HL-60/S4 treated with retinoic acid at 250 ng/mL for 4 days and 3 days (cell line): ENCODE measurements around the gene POU4F2.
"Not testable (repeated sequence)": the region's sequence is repeated elsewhere in the genome, so short reads cannot be mapped to it uniquely, and the experiment has no call there.

ENCODE experiments used
- in situ Hi-C: fragments of 300-500 bp; cut with MboI; formaldehyde crosslinking; loops from 2 replicates; pipeline ENCODE4 v1.7.0; 2022; ENCODE audit warnings: low sequenced_read_pairs

POU4F2 gene

DNA sequence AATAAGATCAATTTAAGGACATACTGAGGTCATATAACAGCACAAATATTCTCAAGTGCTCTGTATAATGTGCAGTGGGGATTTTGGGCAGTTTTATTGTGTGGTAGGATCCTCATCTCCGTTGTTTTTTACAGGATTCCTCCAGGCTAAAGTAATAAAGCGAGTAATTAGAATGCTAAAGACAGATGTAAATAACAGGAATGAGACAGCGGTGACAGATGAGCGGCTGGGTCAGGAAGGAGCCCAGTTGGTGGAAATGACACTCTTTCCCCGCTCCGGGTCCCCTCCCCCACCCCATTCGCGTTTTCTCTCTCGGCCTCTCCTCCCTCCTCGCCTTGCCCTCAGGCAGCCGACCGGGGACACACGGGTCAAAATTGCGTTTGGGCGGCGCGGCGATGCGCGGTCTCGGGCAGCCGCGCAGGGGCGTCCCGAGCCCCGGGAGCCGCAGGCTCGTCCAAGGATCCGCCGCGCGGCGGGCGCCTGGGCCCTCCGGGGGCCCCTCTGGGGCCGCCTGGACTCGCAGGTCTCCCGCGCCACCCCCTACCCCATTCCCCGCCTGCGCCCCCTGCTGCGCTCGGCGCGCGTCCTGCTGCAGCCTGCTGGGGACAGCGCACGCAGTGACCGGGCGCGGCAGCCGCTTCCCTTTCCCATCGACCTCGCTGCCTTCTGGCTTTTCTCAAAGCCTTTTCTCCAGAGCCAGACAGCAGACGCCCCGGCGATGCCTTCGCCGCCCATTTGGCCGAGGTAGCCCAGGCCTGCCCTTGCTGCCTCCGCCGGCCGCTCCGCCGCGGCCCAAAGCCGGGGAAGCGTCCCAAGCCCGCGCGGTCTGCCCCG lies 16.2 kb downstream of the POU4F2 start:
- in situ Hi-C loops: no loop called here

DNA sequence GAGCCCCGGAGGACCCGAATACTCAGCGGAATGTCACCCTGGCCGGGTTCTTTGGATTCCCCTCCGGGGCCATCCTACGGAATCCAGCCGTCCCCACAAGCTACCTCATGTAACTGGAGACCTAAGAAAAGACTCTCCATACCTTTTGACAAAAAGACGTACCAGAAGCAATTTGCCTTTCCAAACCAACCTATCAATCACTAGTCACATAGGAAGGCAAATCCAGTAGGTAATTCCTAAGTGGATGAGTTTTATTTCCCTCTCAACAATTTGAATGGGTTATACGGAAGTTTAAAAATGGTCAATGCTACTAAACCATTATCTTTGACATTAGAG lies 16.8 kb downstream of the POU4F2 start:
- in situ Hi-C loops: no loop called here

DNA sequence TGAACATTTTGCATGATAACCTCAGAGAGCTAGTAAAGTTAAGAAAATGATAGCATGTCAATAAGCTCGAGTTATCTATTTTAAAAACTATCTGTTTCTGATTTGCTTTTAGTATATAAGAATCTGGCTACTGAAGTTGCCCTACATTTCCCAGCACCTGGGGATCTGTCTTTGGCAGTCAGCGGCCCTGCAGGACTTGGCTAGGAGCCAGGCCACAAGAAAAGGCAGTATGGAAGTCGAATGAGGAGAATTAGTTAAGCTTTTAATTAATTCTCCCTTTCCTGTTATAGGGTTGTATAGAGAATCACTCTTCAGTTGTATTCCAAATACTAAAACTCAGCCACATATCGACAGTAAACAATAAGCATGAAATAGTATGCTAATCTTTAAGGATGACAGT lies 22.7 kb downstream of the POU4F2 start:
- in situ Hi-C loops: no loop called here

DNA sequence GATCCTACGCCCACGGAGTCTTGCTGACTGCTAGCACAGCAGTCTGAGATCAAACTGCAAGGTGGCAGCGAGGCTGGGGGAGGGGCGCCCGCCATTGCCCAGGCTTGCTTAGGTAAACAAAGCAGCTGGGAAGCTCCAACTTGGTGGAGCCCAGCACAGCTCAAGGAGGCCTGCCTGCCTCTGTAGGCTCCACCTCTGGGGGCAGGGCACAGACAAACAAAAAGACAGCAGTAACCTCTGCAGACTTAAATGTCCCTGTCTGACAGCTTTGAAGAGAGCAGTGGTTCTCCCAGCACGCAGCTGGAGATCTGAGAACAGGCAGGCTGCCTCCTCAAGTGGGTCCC lies 25.2 kb downstream of the POU4F2 start:
- in situ Hi-C loops: not testable (repeated sequence)

DNA sequence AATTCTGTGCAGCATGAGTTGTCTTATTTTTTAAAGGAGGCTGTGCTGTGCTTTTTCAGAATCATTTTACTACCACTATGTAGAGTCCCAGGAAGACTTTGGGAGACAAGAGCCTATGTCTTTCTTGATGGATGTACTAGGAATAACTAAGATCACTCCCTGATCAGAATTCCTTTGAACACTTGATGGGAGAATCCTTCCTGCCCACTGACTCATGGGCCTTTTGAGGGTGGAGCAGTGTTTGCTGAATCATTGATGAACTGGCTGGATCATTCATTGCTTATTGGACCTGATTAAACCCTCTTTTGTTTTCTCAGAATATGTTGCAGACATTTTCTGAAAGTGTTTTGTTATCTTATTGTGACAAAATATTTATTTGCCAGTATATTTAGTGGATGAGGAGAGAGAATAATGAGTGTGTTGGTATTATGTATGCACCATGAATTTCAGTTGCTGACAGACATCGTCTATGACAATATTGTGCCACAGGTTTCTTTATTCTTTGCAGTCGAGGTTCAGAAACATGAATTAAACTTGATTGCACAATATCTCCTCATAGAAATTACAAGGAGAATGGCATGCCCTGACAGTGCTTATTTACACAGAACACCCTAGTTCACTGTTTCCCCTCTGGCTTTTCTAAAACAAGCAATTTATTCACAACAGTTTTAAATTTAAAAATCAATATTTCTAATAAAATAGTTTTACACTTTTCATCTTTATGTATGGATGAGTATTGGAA lies 36.3 kb downstream of the POU4F2 start:
- in situ Hi-C loops: no loop called here
